Tibial nerve (tissue), 4 donors: ENCODE measurements around the gene TMEM151B. TPM values are rescaled to one million over a fixed set of nuclear protein-coding genes. Genes with fewer than 3 reads are reported as not detected.

ENCODE experiments used
- DNase-seq, 2 donors: peaks; one replicate each; pipeline ENCODE4 v3.0.0-alpha.2; 2019; ENCODE audit warnings: low spot score in 2 of 2
- H3K27ac ChIP-seq, 4 donors: fragments of 200-600 bp; sonication (generic) in 3 of 4; one replicate each; pipeline ENCODE4 v1.5.1; 2017 to 2019; ENCODE audit warnings: mild to moderate bottlenecking in 1 of 4
- H3K27me3 ChIP-seq, 2 donors: fragments of 200-600 bp; sonication (generic) in 1 of 2; one replicate each; pipeline versions ENCODE4 v1.5.1 to v1.6.0; 2017 to 2019
- H3K36me3 ChIP-seq, 3 donors: fragments of 200-600 bp; sonication (generic); one replicate each; pipeline ENCODE4 v1.5.1; 2018 to 2019
- H3K4me1 ChIP-seq, 4 donors: fragments of 200-600 bp; sonication (generic) in 3 of 4; one replicate each; pipeline ENCODE4 v1.5.1; 2017 to 2019
- H3K4me3 ChIP-seq, 4 donors: fragments of 200-600 bp; sonication (generic) in 3 of 4; one replicate each; pipeline ENCODE4 v1.5.1; 2017 to 2019; ENCODE audit warnings: mild to moderate bottlenecking in 1 of 4, moderate library complexity in 1 of 4
- H3K9me3 ChIP-seq, 4 donors: fragments of 200-600 bp; sonication (generic) in 3 of 4; one replicate each; pipeline ENCODE4 v1.5.1; 2017 to 2019
- CTCF ChIP-seq, 5 experiments: fragments of 200-600 bp in 3 of 5; fragments of 450-650 bp in 2 of 5; sonication (generic) in 3 of 5; IDR thresholded peaks; one replicate each; pipeline ENCODE4 v1.5.1; 2016 to 2019; ENCODE audit warnings: antibody characterized with exemption in 5 of 5, mild to moderate bottlenecking in 3 of 5, moderate library complexity in 2 of 5
- EP300 ChIP-seq, 2 donors: sonication (generic); formaldehyde crosslinking; IDR thresholded peaks; one replicate each; pipeline ENCODE4 v1.6.1; 2017; ENCODE audit warnings: antibody characterized with exemption in 2 of 2, mild to moderate bottlenecking in 1 of 2
- POLR2A ChIP-seq, 2 donors: fragments of 450-650 bp; IDR thresholded peaks; one replicate each; pipeline ENCODE4 v1.6.1; 2017; ENCODE audit warnings: antibody characterized with exemption in 2 of 2, mild to moderate bottlenecking in 2 of 2, moderate library complexity in 2 of 2
- WGBS, 2 donors: methylation state at CpG; one replicate each; pipeline ENCODE4 v1.1.5; 2018; 5-methylcytosine and 5-hydroxymethylcytosine counted together
- total RNA-seq, 4 donors: library from RNA; depleted of rRNA; stranded (reverse); fragments of >200 nt; gene quantifications; one replicate each; pipeline ENCODE4 v1.1.0, GENCODE V29; 2016

Gene TMEM151B
- total RNA-seq, 4 donors from 2014 or later, result 0.42 TPM; not detected in 3

- TF ChIP-seq CTCF (IDR thresholded peaks at IDR 0.05) (no peak), EP300 (IDR thresholded peaks at IDR 0.05) (no peak), POLR2A (IDR thresholded peaks at IDR 0.05) (no peak)
- peak overlapping the region; percentile 73 to 95 (median 84) for H3K4me3 ChIP-seq
- no peaks in the 10 kb centered on the region for H3K27me3 ChIP-seq
- 59% methylated on average over 1 of the region's 1 CpG for WGBS, 2 donors
- H3K9me3 ChIP-seq, result no peaks in the 10 kb centered on the region
- no peak for DNase-seq
- H3K4me1 ChIP-seq, result peaks cover 0 to 55% (median 18%) of the 10 kb centered on the region in 4 donors
- peaks cover 6 to 50% (median 22%) of the 10 kb centered on the region in 3 donors for H3K36me3 ChIP-seq
- H3K27ac ChIP-seq, result peak overlapping the region; percentile 95 to 100 (median 98)
These were observed 21.7 kb upstream of the TMEM151B start for GRCh38 chr6:44248579-44248978.

DNA sequence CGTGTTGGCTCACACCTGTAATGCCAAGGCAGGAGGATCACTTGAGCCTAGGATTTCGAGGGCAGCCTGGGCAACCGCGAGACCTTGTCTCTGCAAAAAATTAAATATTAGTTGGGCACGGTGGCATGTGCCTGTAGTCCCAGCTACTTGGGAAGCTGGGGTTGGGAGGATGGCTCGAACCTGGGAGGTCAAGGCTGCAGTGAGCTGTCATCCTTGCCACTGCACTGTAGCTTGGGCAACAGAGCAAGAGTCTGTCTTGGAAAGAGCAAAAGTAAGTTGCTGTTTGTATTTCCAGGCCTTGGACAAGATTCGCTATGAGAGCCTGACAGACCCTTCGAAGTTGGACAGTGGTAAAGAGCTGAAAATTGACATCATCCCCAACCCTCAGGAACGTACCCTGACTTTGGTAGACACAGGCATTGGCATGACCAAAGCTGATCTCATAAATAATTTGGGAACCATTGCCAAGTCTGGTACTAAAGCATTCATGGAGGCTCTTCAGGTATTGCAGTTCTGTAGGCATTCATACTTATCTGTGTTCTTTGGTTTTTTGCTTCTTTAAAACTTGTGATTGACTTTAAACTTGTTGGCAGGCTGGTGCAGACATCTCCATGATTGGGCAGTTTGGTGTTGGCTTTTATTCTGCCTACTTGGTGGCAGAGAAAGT is 21.0 kb upstream of the TMEM151B start:
- Histone ChIP-seq H3K27me3 (no peaks in the 10 kb centered on the region), H3K4me1 (peaks cover 0 to 62% (median 18%) of the 10 kb centered on the region in 4 donors), H3K27ac (peak overlapping the region in 2 of 4 donors; percentile 98 to 100), H3K36me3 (peaks cover 6 to 56% (median 27%) of the 10 kb centered on the region in 3 donors), H3K9me3 (no peaks in the 10 kb centered on the region), H3K4me3 (peak overlapping the region in 1 of 4 donors; percentile 73)
- no peak for DNase-seq
- WGBS, 2 donors, result 84 to 88% methylated on average over 9 of the region's 9 CpGs
- no peak for TF ChIP-seq POLR2A (IDR thresholded peaks at IDR 0.05)
- TF ChIP-seq EP300 (IDR thresholded peaks at IDR 0.05), result no peak
- no peak for TF ChIP-seq CTCF (IDR thresholded peaks at IDR 0.05)

DNA sequence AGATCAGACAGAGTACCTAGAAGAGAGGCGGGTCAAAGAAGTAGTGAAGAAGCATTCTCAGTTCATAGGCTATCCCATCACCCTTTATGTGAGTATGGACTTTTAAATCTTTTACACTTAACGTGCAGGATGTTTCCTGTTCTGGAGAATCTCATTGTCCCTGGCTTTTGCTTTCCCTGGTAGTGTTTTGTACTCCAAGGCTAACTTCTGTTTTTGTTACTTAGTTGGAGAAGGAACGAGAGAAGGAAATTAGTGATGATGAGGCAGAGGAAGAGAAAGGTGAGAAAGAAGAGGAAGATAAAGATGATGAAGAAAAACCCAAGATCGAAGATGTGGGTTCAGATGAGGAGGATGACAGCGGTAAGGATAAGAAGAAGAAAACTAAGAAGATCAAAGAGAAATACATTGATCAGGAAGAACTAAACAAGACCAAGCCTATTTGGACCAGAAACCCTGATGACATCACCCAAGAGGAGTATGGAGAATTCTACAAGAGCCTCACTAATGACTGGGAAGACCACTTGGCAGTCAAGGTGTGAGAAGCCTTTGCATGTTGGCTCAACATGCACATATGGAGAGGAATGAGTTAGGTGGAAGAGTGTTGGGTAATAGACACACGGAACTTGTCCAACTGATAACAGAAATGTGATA is 20.1 kb upstream of the TMEM151B start:
- Histone ChIP-seq H3K9me3 (no peaks in the 10 kb centered on the region), H3K27me3 (no peaks in the 10 kb centered on the region), H3K4me1 (peaks cover 0 to 71% (median 18%) of the 10 kb centered on the region in 4 donors), H3K27ac (no peak overlapping the region), H3K4me3 (no peak overlapping the region), H3K36me3 (peaks cover 6 to 66% (median 27%) of the 10 kb centered on the region in 3 donors)
- DNase-seq, result no peak
- TF ChIP-seq POLR2A (IDR thresholded peaks at IDR 0.05), result no peak
- TF ChIP-seq EP300 (IDR thresholded peaks at IDR 0.05), result peak in 1 of 2 donors; percentile 12
- WGBS, 2 donors, result 76 to 77% methylated on average over 6 of the region's 6 CpGs

GRCh38 chr6:44250718-44251123 is 19.5 kb upstream of the TMEM151B start:
- H3K4me1 ChIP-seq, result peaks cover 0 to 73% (median 18%) of the 10 kb centered on the region in 4 donors
- no peak for DNase-seq
- H3K27ac ChIP-seq, result no peak overlapping the region
- H3K4me3 ChIP-seq, result no peak overlapping the region
- WGBS, 2 donors, result 65% methylated on average over 3 of the region's 3 CpGs
- no peaks in the 10 kb centered on the region for H3K9me3 ChIP-seq
- peaks cover 6 to 71% (median 27%) of the 10 kb centered on the region in 3 donors for H3K36me3 ChIP-seq
- H3K27me3 ChIP-seq, result no peaks in the 10 kb centered on the region
- no peak for TF ChIP-seq POLR2A (IDR thresholded peaks at IDR 0.05)
- no peak for TF ChIP-seq EP300 (IDR thresholded peaks at IDR 0.05)
- TF ChIP-seq CTCF (IDR thresholded peaks at IDR 0.05), result no peak

DNA sequence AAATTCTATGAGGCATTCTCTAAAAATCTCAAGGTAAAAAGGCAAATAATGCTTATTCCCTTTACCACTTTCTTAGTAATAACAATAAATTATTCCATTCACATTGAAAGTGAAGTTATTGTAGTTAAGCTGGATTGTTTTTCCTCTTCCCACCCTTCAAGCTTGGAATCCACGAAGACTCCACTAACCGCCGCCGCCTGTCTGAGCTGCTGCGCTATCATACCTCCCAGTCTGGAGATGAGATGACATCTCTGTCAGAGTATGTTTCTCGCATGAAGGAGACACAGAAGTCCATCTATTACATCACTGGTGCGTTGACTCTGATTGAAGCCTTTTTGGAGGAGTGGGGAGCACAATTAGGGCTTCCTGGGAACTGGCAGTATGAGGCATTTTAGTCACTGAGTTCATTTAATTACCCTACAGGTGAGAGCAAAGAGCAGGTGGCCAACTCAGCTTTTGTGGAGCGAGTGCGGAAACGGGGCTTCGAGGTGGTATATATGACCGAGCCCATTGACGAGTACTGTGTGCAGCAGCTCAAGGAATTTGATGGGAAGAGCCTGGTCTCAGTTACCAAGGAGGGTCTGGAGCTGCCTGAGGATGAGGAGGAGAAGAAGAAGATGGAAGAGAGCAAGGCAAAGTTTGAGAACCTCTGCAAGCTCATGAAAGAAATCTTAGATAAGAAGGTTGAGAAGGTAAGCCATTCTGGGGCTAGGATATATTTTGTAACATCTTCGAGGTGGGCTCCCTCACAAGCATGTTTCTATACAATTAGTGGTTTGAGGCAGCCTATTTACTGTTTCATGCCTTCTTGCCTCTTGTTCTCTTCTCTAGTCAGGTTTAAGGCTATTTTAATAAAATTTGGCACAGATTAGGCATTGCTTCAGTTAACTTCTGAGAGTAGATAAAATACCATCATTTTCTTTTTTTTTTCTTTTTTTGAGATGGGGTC is 18.4 kb upstream of the TMEM151B start:
- TF ChIP-seq EP300 (IDR thresholded peaks at IDR 0.05), result no peak
- no peak for TF ChIP-seq CTCF (IDR thresholded peaks at IDR 0.05)
- TF ChIP-seq POLR2A (IDR thresholded peaks at IDR 0.05), result no peak
- H3K4me3 ChIP-seq, result no peak overlapping the region
- WGBS, 2 donors, result 90 to 92% methylated on average over 14 of the region's 14 CpGs
- peaks cover 6 to 71% (median 27%) of the 10 kb centered on the region in 3 donors for H3K36me3 ChIP-seq
- no peak for DNase-seq
- no peaks in the 10 kb centered on the region for H3K27me3 ChIP-seq
- H3K9me3 ChIP-seq, result no peaks in the 10 kb centered on the region
- no peak overlapping the region for H3K27ac ChIP-seq
- H3K4me1 ChIP-seq, result peaks cover 0 to 78% (median 27%) of the 10 kb centered on the region in 4 donors
